HCEC 1CT (cell line): ENCODE results near the gene BACE2.
A peak's percentile ranks its signal among the peaks of the same experiment; 100 is the strongest.
"Not testable (repeated sequence)": the region's sequence is repeated elsewhere in the genome, so short reads cannot be mapped to it uniquely, and the experiment has no call there.

Experiments
- DNase-seq: peaks from one replicate; pipeline ENCODE4 v3.0.0-alpha.2; 2017

The BACE2 gene

DNA sequence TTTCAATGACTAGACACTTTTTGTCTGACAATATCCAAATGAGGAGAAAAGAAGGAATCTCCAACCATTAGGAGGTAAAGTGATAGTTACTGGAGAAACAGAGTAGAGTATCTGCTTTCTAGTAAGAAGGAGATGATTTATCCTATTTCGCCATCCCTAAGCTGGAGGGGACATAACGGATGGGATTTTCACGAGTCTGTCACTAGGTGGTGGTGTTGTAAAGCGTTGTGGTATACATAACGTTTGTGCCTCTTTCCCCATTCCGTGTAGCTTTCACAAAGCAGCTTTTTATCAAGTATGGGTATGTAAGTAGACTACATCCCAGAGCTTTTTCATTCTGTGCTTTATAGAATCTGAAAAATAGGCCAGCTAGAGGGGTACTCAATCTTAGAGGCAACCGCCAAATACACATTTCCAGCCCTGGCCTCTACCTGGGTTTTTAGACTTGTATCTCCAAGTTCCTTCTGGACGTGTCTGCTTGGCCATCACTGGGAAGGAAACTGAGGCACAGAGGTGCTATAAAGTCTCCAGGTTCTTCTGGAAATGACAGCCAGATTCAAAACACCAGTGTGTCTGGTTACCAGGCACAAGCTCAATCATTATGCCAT, 115.4 kb downstream of the BACE2 start:
- peak; percentile 36 for DNase-seq

DNA sequence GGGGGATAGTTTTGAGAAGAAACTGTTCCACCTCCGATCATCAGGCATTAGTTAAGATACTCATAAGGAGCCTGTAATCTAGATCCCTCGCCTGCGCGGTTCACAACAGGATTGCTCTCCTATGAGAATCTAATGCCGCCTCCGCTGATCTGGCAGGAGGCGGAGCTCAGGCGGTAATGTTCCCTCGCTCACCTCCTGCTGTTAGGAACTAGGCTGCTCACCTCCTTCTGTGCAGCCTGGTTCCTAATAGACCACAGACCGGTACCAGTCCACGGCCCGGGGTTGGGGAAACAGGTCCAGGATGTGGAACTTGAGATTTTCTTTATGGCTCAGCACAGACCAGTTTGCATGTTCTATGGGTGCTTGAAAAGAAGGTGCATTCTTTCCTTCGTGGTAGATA, 121.5 kb downstream of the BACE2 start:
- no peak for DNase-seq

- no peak for DNase-seq
These were observed 122.3 kb downstream of the BACE2 start for GRCh38 chr21:41290106-41290799.

GRCh38 chr21:41294548-41295231, 126.7 kb downstream of the BACE2 start:
- no peak for DNase-seq

- DNase-seq: no peak
These were observed 127.8 kb downstream of the BACE2 start for GRCh38 chr21:41295721-41296254.

GRCh38 chr21:41302976-41303375, 135.0 kb downstream of the BACE2 start:
- DNase-seq: no peak

DNA sequence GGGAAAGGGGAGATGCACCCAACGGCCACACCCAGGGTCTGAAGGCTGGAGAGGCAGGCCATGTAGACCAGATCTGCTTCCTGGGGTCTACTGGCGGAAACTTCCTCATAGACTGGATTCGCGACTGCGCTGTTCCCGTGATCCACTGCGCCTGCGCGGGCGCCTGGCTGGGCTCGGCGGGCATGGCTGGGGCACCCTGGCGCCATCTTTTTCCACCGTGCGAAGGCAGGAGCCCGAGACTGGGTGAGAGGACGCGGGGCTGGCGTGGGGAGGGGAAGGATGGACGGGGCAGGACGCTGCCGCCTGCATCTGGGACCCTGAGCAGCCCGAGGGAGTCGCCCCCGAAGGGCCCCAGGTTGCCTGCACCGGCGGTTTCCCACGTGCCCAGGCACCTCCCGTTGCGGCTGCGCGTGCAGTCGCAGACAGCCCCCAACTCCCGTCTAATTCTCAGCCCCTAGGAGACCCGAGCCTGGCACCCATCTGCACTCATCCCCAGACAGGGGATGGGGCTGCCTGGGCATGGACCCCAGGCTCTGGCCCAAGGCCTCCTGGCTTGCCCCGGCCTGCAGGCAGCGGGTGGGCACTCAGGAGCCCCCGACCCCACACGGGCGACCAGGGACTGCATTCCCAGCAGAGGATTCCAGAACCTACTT, 136.2 kb downstream of the BACE2 start:
- no peak for DNase-seq

DNA sequence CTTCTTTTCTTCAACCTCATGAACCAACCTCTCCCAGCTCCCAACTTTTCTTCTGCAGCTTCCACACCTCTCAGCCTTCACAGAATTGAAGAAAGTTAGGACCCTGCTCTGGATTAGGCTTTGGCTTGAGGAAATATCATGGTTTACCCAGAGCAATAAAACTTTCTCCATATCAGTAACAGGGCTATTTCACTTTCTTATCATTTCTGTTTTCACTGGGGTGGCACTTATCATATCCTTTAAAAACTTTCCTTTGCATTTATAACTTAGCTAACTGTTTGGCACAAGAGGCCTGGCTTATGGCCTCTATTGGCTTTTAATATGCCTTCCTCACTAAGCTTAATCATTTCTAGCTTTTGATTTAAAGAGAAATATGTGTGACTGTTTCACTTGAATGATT, 139.3 kb downstream of the BACE2 start:
- no peak for DNase-seq

GRCh38 chr21:41313285-41314164, 145.6 kb downstream of the BACE2 start:
- DNase-seq: not testable (repeated sequence)

- no peak for DNase-seq
These were observed 147.8 kb downstream of the BACE2 start for GRCh38 chr21:41315726-41316125.

- DNase-seq: no peak
These were observed 148.5 kb downstream of the BACE2 start, which contains the start of gene FAM3B for GRCh38 chr21:41316200-41317062. TSS of gene FAM3B (plus strand) at chr21:41316801. CDS start at chr21:41316880, 79 bp downstream.

DNA sequence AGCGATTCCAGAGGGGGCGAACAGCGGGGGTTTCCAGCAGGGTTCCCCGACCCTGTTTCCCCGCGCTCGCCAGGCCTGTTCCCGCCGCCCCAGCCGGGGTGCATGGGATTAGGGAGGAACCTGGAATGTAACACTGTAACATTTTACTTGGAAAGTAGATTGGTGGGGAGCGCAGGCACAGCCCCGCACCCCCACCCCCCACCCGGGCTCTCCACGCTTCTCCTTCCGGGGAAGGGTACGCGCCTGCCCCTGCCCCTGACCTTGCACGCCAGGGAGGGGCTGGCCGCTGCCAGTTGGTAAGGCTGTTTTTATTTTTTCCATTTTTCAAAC, 149.1 kb downstream of the BACE2 start:
- DNase-seq: no peak

DNA sequence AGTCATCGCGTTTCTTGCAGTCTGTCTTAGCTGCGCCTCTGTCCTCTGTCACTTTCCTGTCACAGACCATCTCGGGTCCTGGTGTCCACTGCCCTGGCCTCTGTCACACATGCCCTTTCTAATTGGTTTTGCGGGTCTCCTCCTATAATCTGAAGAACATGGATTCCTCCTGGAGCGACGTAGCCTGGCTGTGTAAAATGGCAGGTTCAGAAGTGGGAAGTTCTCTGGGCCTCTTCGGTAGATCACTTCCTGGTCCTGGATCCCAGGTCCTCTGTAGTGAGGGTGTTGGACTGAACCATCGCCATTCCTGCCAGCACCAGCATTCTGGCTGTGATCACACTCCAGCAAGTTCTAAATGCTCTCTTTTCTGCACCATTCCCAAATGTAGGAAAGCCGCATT, 149.5 kb downstream of the BACE2 start:
- DNase-seq: no peak

- DNase-seq: no peak
These were observed 150.3 kb downstream of the BACE2 start for GRCh38 chr21:41318218-41318617.

- DNase-seq: no peak
These were observed 151.3 kb downstream of the BACE2 start for GRCh38 chr21:41319273-41319672.

DNA sequence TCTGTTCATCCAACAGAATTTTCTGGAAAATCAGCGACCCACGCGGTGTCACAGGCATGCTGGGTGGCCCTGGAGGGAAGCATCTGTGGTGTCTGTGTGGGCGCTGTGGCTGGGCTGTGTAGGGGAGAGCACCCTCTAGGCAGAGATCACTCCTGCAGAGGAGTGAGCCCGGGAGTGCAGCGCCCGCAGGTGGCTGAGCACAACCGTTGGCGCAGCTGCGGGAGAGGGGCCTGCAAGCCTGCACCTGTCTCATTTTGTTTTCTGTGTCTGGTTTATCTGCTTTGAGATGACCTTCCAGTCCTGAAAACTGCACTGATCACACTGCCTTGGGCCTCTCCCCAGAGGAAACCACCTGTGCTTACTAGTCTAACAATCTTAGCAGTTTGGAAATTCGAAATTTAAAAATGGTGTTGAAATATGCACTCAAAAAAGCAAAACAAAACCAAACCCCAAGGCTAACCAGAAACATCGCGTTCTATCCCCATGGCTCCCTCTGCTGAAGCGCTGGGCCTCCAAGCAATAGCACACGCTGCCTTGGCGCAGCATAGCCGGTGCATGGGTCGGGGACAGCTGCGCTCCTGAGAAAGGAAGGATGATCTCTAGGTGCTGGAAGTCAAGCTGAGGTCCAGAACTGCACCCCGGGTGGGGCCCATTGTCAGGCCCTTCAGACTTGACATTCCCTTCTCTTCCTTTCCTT, 153.4 kb downstream of the BACE2 start:
- DNase-seq: no peak

GRCh38 chr21:41321908-41322495, 154.0 kb downstream of the BACE2 start:
- no peak for DNase-seq

DNA sequence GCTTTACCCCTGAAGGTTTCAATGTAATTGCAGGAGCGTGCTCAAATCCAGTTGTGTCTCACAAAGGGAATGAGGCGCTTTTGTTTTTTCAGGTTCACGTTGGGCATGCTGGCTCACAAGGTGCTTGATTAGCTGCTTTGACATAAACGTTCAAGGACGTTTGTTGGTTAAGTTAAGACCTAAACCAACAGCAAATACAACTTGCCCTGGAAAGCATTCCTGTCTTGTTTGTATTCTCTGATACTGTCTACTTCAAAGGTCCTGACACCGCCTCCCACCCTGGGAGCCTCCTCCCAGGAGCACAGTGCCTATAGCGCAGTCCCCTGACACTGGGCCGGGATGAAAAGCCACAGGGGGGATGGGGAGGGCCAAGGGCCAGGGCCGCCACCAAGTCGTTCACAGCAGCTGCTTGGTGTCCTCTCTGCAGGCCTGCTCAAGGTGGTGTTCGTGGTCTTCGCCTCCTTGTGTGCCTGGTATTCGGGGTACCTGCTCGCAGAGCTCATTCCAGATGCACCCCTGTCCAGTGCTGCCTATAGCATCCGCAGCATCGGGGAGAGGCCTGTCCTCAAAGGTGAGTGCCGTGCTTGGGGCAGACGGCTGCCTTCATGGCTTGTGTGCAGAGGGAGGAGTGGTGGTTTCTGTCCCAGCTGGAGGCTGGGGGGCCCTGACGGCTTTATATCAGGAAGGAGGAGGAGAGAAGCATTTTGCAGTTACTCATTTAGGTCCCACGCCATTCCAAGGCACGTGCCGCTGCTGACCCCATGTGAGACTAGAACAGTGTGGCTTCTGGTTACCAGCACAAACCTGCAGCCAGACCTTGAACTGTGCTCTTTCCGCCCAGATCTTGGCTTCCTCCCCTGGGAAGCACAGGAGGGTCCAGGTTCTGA, 154.8 kb downstream of the BACE2 start:
- DNase-seq: no peak
